ENCODE measurements around the gene NPAT.
"Not testable (repeated sequence)": the region's sequence is repeated elsewhere in the genome, so short reads cannot be mapped to it uniquely, and the experiment has no call there.

NPAT gene

GRCh38 chr11:108218912-108219783 lies 3.3 kb downstream of the NPAT start:
- DNase-seq, result no peak

GRCh38 chr11:108218455-108218854 lies 4.0 kb downstream of the NPAT start:
- DNase-seq, result no peak

GRCh38 chr11:108216988-108217387 lies 5.5 kb downstream of the NPAT start:
- no peak for DNase-seq

- no peak for DNase-seq
Observed at GRCh38 chr11:108213784-108214183, 8.7 kb downstream of the NPAT start.

GRCh38 chr11:108210441-108210840 lies 12.0 kb downstream of the NPAT start:
- no peak for DNase-seq

GRCh38 chr11:108207683-108208060 lies 14.8 kb downstream of the NPAT start:
- no peak for DNase-seq

- DNase-seq, result no peak
Observed at GRCh38 chr11:108206969-108207682, 15.3 kb downstream of the NPAT start.

- no peak for DNase-seq
Observed at GRCh38 chr11:108206171-108206570, 16.3 kb downstream of the NPAT start.

GRCh38 chr11:108204929-108205499 lies 17.4 kb downstream of the NPAT start:
- DNase-seq, result no peak

- no peak for DNase-seq
Observed at GRCh38 chr11:108204376-108204775, 18.1 kb downstream of the NPAT start.

GRCh38 chr11:108203075-108203474 lies 19.4 kb downstream of the NPAT start:
- DNase-seq, result no peak

GRCh38 chr11:108199446-108200321 lies 22.8 kb downstream of the NPAT start:
- no peak for DNase-seq

- DNase-seq, result no peak
Observed at GRCh38 chr11:108198833-108199232, 23.6 kb downstream of the NPAT start.

GRCh38 chr11:108197351-108197750 lies 25.1 kb downstream of the NPAT start:
- DNase-seq, result no peak

GRCh38 chr11:108196901-108197300 lies 25.5 kb downstream of the NPAT start:
- no peak for DNase-seq

GRCh38 chr11:108193725-108194124 lies 28.7 kb downstream of the NPAT start:
- DNase-seq, result no peak

GRCh38 chr11:108177570-108177969 lies 44.9 kb downstream of the NPAT start:
- DNase-seq, result no peak

GRCh38 chr11:108170184-108170583 lies 52.3 kb downstream of the NPAT start:
- no peak for DNase-seq

- no peak for DNase-seq
Observed at GRCh38 chr11:108167624-108168023, 54.8 kb downstream of the NPAT start.

- DNase-seq, result not testable (repeated sequence)
Observed at GRCh38 chr11:108162878-108163277, 59.6 kb downstream of the NPAT start.

GRCh38 chr11:108160970-108161566 lies 61.4 kb downstream of the NPAT start:
- DNase-seq, result no peak

GRCh38 chr11:108154591-108154990 lies 67.8 kb downstream of the NPAT start:
- no peak for DNase-seq
